ENCODE results near the gene NME5. TPM values are rescaled to one million over a fixed set of nuclear protein-coding genes. Genes with fewer than 3 reads are reported as not detected.

Gene NME5
- total RNA-seq, 1 experiment from 2014 or later = 1.9 TPM

GRCh38 chr5:138182808-138183207, 43.6 kb upstream of the NME5 start:
- Histone ChIP-seq H2AFZ (no peak overlapping the region), H3K27ac (no peak overlapping the region), H3K4me3 (no peak overlapping the region), H3K36me3 (ENCODE audit: low read depth) (peaks cover 27% of the 10 kb centered on the region; the same call in 1 of the 2 replicates), H4K20me1 (ENCODE audit: insufficient read depth) (0 out of 2 replicates have a peak, but pooled peaks cover 3% of the 10 kb centered on the region), H3K9me3 (ENCODE audit: insufficient read depth, low read depth) (no peaks in the 10 kb centered on the region), H3K9me2 (ENCODE audit: insufficient read depth) (no peaks in the 10 kb centered on the region), H3K4me1 (replicated peaks; ENCODE audit: insufficient read depth) (peaks cover 10% of the 10 kb centered on the region), H3K79me2 (ENCODE audit: low read depth) (peaks cover 31% of the 10 kb centered on the region), H3F3A (ENCODE audit: insufficient read depth, low read depth) (no peaks in the 10 kb centered on the region), H3K27me3 (ENCODE audit: insufficient read depth, low read depth) (no peaks in the 10 kb centered on the region), H3K4me2 (no peak overlapping the region)
- DNase-seq = no peak
- CTCF ChIA-PET = no interaction called here
- TF ChIP-seq EZH2 (IDR thresholded peaks at IDR 0.05; ENCODE audit: low read depth) = no peak
- POLR2A ChIA-PET (ENCODE audit: unreplicated experiment) = no interaction called here
- intact Hi-C loops (cut with micrococcal nuclease; ENCODE audit: unreplicated experiment) = loop anchor here (10.0 kb wide), 1 partner anchor 362 kb away; the partner anchor contains the start of gene ETF1
- no TSS peak for BruUV-seq (replicated peaks)

DNA sequence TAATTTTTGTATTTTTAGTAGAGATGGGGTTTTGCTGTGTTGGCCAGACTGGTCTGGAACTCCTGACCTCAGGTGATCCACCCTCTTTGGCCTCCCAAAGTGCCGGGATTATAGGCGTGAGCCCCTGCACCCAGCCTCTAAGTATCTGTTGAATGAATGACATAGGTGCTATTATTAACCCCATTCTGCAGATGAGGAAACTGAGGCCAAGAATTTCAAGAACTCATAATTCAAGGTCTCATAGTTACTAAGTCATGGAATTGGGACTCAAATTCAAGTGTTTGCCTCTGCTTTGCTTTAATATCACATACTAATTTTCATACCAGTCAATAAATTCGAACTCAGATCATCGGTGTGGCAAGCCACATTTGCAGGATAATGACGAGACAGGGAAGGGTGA, 41.6 kb upstream of the NME5 start:
- intact Hi-C loops (cut with micrococcal nuclease; ENCODE audit: unreplicated experiment) = loop anchor here (1.0 to 10.0 kb wide), 2 partner anchors 102 to 364 kb away; partner anchors contain the start of gene ETF1
- DNase-seq = no peak
- H4K20me1 ChIP-seq (ENCODE audit: insufficient read depth) = peaks cover 13% of the 10 kb centered on the region; the same call in 1 of the 2 replicates
- H3K79me2 ChIP-seq (ENCODE audit: low read depth) = peaks cover 51% of the 10 kb centered on the region
- peak overlapping the region; percentile 85; the same call in 1 of the 2 replicates for H3K4me2 ChIP-seq
- no TSS peak for BruUV-seq (replicated peaks)
- H3K9me2 ChIP-seq (ENCODE audit: insufficient read depth) = no peaks in the 10 kb centered on the region
- TF ChIP-seq CTCF (conservative IDR thresholded peaks at IDR 0.05) = no peak
- no peak for TF ChIP-seq EZH2 (IDR thresholded peaks at IDR 0.05; ENCODE audit: low read depth)
- no peaks in the 10 kb centered on the region for H3K9me3 ChIP-seq (ENCODE audit: insufficient read depth, low read depth)
- peaks cover 16% of the 10 kb centered on the region; the same call in 1 of the 2 replicates for H3K36me3 ChIP-seq (ENCODE audit: low read depth)
- H3K4me3 ChIP-seq = no peak overlapping the region
- H3K27me3 ChIP-seq (ENCODE audit: insufficient read depth, low read depth) = no peaks in the 10 kb centered on the region
- H3K27ac ChIP-seq = no peak overlapping the region
- peaks cover 19% of the 10 kb centered on the region for H3K4me1 ChIP-seq (replicated peaks; ENCODE audit: insufficient read depth)
- ChIA-PET POLR2A (ENCODE audit: unreplicated experiment) (no interaction called here), CTCF (interaction anchor here (0.6 kb wide), 1 partner anchor 16 kb away, joined by 4 read pairs; no protein-coding TSS in a partner anchor)
- H2AFZ ChIP-seq = no peak overlapping the region
- H3F3A ChIP-seq (ENCODE audit: insufficient read depth, low read depth) = no peaks in the 10 kb centered on the region

DNA sequence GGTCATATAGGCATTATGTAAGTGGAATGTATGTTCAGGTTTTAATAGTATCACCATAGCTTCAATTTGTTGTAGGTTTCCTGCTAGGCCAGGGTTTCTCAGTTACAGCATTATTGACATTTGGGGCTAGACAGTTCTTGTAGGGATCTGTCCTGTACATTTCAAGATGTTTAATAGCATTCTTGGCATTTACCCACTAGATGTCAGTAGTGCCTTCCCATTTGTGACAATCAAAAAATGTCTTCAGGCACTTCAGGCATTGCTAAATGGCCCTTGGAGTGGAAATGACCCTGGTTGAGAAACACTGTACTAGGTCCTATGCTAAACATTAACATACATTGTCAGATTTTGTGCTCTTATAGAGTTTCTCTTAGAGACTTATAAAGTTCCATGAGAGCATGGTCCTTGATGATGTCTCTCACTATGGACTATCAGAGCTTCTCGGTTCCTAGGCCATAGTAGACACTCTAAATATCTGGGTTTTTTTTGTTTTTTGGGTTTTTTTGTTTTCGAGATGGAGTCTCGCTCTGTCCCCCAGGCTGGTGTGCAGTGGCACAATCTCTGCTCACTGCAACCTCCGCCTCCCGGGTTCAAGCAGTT, 41.1 kb upstream of the NME5 start:
- H3F3A ChIP-seq (ENCODE audit: insufficient read depth, low read depth) = no peaks in the 10 kb centered on the region
- H3K27me3 ChIP-seq (ENCODE audit: insufficient read depth, low read depth) = no peaks in the 10 kb centered on the region
- peak overlapping the region; percentile 83 for H3K4me3 ChIP-seq
- H3K4me2 ChIP-seq = peak overlapping the region; percentile 85
- POLR2A ChIA-PET (ENCODE audit: unreplicated experiment) = interaction anchor here (0.6 kb wide), 1 partner anchor 33 kb away, joined by 5 read pairs; the partner anchor contains the start of gene CDC23
- H3K9me3 ChIP-seq (ENCODE audit: insufficient read depth, low read depth) = no peaks in the 10 kb centered on the region
- peaks cover 15% of the 10 kb centered on the region; the same call in 1 of the 2 replicates for H3K36me3 ChIP-seq (ENCODE audit: low read depth)
- H3K79me2 ChIP-seq (ENCODE audit: low read depth) = peaks cover 53% of the 10 kb centered on the region
- BruUV-seq (replicated peaks) = no TSS peak
- CTCF ChIA-PET = interaction anchor here (0.6 kb wide), 1 partner anchor 1418 kb away, joined by 10 read pairs; no protein-coding TSS in a partner anchor
- TF ChIP-seq EZH2 (IDR thresholded peaks at IDR 0.05; ENCODE audit: low read depth) (no peak), CTCF (conservative IDR thresholded peaks at IDR 0.05) (peak; percentile 74)
- no peaks in the 10 kb centered on the region for H3K9me2 ChIP-seq (ENCODE audit: insufficient read depth)
- H3K27ac ChIP-seq = no peak overlapping the region
- peaks cover 14% of the 10 kb centered on the region; the same call in 1 of the 2 replicates for H4K20me1 ChIP-seq (ENCODE audit: insufficient read depth)
- no peak overlapping the region for H2AFZ ChIP-seq
- intact Hi-C loops (cut with micrococcal nuclease; ENCODE audit: unreplicated experiment) = loop anchor here (1.0 to 10.0 kb wide), 2 partner anchors 103 to 365 kb away; partner anchors contain the start of gene ETF1
- H3K4me1 ChIP-seq (replicated peaks; ENCODE audit: insufficient read depth) = peaks cover 19% of the 10 kb centered on the region
- peak; percentile 16 to 76 for DNase-seq

All from PC-9 (cell line).